Measurements from ENCODE around the gene TLR10.
"Not testable (repeated sequence)": the region's sequence is repeated elsewhere in the genome, so short reads cannot be mapped to it uniquely, and the experiment has no call there.

Gene TLR10, protein sequence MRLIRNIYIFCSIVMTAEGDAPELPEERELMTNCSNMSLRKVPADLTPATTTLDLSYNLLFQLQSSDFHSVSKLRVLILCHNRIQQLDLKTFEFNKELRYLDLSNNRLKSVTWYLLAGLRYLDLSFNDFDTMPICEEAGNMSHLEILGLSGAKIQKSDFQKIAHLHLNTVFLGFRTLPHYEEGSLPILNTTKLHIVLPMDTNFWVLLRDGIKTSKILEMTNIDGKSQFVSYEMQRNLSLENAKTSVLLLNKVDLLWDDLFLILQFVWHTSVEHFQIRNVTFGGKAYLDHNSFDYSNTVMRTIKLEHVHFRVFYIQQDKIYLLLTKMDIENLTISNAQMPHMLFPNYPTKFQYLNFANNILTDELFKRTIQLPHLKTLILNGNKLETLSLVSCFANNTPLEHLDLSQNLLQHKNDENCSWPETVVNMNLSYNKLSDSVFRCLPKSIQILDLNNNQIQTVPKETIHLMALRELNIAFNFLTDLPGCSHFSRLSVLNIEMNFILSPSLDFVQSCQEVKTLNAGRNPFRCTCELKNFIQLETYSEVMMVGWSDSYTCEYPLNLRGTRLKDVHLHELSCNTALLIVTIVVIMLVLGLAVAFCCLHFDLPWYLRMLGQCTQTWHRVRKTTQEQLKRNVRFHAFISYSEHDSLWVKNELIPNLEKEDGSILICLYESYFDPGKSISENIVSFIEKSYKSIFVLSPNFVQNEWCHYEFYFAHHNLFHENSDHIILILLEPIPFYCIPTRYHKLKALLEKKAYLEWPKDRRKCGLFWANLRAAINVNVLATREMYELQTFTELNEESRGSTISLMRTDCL

DNA sequence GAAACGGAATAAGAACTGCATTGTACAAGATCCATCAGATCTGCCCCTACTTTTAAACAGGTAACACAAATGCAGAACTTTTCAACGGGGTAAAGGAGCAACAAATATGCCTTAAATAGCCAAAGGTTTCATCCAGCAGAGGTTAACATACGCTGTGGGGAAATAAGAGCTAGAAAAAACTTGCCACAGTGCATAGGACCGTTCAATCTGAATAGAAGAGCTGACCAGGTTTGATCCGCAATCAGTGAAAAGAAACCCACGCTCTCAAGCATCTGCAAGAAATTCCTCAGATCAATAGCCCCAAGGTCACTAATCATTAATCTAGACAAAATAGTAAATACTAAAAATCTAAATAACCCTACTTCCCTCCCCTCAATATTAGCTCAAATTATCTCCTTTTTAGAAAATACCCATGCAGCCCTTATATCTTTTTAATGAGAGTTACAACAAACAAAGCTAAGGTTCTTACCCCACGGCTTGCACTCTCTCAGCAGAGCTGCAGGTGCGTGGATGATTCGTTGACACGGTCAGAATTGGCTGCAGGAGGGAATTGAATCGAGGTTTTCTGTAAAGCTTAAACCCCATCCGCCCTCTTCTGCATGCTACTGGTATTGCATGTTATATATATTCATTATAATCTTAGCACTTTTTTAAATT is at the start of gene TLR10:
Gene TLR10 (minus strand): TSS at position 539 of the 657 bp plus-strand sequence. CDS start 7,400 bp downstream, outside the sequence.
- no peak for DNase-seq (ENCODE audit: low read depth)

DNA sequence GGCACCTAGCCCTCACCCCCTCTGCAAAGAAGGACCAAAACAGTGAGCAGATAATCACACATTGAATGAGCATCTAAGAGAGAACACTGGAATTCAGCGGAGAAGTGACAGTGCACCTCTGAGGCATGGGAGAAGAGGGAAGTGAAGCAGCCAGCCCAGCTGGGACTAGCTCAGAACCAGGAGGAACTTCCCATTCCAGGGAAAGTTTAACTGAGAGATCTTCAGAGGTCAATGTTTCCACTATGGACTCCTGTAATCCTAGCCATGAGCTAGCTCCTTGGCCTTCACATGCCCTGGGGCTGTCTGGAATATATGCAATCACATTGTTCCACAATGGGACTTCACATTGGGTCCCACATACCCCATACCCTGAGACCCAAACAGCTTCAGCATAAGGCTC is 49.4 kb upstream of the TLR10 start:
- DNase-seq (ENCODE audit: low read depth), result no peak

DNA sequence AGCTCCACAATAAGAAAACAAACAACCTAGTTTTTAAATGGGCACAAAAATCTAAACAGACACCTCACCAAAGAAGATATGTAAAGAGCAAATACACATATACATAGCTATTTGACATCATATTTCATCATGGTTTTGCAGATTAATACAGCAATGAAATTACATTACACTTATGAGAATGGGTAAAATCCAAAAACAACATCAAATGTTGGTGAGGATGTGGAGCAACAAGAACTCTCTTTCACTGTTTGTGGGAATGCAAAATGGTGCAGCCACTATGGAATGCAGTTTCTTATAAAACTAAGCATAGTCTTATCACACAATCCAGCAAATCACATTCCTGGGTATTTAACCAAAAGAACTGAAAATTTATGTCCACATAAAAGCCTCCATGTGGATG is 48.9 kb upstream of the TLR10 start:
- DNase-seq (ENCODE audit: low read depth), result no peak

DNA sequence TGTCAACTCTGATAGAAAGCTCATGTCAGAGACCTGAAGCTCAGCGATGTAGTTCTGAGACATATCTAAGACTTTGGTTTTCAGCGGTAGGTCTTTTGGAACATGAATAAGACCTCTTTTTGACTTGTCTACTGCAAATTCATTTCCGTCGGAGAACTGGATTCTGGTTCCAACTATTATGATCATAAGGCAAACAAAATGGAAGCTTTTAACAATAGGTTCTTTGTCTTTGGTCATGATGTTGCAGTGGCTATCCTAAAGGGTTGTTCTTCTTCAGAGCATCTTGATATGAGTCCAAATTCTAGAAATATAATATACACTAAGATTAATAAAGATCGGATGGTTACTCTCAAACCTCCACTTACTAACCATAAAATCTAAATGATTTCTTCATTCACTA is 46.4 kb upstream of the TLR10 start:
- no peak for DNase-seq (ENCODE audit: low read depth)

DNA sequence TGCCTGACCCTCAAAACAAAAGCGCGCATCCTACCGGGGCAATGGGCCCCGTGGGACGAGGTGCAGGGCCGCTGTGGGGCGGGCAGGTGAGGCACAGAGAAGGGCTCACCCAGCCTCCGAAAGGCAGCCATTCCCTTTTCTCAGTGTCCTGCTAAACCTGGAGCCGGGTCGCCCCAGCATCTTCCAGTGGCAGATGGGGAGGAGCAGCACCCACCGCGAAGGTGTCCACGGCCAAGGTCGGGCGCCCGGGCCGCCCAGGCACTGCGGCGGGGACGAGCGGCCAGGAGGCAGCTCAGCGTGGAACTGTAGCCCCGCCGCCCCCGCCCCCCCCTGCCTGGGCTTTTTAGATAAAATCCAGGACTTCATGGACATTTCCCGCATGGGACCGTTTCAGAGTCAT is 41.0 kb upstream of the TLR10 start:
- no peak for DNase-seq (ENCODE audit: low read depth)

DNA sequence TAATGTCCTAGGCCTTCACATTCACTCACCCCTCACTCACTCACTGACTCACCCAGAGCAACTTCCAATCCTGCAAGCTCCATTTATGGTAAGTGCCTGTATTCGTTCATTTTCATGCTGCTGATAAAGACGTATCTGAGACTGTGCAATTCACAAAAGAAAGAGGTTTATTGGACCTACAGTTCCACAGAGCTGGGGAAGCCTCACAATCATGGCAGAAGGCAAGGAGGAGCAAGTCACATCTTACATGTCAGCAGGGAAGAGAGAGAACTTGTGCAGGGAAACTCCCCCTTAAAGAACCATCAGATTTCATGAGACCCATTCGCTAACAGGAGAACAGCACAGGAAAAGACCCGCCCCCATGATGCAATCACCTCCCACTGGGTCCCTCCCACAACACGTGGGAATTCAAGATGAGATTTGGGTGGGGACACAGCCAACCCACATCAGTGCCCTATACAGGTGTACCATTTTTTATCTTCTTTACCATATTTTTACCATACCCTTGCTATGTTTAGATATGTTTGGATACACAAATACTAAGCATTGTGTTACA is 40.0 kb upstream of the TLR10 start:
- DNase-seq (ENCODE audit: low read depth), result no peak

DNA sequence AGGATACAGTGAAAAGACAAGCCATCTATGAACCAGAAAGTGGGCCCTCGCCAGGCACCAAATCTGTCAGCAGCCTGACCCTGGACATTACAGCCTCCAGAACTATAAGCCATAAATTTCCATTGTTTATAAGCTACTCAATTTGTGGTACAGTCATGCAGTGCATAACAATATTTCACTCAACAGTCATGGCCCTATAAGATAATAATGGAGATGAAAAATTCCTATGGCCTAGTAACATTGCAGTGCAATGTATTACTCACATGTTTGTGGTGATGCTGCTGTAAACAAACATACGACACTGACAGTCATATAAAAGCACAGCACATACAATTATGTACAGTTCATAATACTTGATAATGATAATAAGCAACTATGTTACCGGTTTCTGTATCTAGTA is 38.9 kb upstream of the TLR10 start:
- DNase-seq (ENCODE audit: low read depth), result no peak

DNA sequence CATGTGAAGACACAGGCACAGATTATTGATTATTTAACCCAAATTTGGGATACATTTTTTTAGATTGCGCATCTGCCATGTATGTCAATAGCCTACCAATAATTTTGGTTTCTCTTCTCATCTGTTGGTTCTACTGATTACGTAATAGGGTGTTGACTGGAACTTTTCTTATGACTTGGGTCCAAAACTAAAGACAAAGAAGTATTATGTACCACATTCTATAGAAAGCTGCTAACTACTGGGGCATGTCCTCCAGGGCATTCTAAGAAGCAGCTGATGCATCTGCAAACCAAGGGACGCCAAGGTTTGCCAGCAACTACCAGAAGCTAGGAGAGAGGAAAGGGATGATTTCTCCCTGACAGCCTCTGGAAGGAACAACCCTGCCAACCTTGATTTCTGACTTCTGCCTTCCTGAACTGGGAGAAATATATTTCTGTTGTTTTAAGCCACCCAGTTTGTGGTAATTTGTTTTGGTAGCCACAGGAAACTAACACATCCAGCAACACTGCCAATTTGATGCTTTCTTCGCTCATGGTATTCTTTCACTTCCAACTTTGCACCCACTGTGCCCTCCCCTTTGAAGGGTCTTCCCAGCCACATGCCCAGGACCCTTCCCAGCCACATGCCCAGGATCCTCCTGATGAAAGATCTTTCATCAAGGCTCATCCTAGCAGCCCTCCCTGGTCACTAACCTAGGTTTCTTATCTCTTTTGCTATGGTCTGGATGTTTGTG is 37.7 kb upstream of the TLR10 start:
- no peak for DNase-seq (ENCODE audit: low read depth)

DNA sequence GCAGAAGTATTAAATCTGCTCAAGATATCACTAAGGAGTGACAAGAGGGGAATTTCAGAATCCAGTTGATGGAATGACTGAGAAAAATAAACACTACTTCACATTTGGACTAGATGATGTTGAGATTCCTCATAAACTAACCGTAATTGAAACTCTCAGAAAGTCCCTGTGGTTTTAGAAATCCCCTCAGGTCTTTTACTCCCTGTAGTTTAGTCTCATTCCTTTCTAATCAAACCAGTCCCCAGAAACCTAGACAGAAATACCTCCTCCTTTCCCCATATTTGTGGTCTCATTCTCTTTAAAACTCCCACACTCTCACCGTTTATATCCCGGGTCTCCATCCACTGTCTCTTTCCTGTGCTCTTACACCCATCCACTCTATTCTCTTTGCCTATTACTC is 36.8 kb upstream of the TLR10 start:
- no peak for DNase-seq (ENCODE audit: low read depth)

DNA sequence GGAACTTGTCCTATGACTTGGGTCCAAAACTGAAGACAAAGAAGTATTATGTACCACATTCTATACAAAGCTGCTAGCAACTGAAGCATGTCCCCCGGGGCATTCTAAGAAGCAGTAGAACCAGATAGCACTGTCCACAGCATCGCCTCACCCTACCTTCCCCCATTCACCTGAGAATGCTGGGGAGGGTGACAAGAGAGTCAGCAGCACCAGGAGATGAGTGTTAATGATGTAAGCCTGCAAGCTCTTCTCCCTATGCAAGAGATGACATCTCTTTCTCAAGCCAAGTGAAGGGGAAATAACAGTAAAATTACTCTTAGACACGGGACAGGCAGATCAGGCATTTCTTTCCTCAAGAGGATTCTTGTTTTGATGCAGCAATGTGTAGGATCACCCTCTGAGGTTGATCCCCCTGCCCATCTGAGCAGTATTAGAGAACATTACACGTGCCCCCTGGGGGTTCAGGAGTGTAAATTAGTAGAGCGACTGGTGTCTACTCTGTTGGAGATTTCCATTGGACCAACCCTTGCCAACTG is 35.7 kb upstream of the TLR10 start:
- DNase-seq (ENCODE audit: low read depth), result no peak

DNA sequence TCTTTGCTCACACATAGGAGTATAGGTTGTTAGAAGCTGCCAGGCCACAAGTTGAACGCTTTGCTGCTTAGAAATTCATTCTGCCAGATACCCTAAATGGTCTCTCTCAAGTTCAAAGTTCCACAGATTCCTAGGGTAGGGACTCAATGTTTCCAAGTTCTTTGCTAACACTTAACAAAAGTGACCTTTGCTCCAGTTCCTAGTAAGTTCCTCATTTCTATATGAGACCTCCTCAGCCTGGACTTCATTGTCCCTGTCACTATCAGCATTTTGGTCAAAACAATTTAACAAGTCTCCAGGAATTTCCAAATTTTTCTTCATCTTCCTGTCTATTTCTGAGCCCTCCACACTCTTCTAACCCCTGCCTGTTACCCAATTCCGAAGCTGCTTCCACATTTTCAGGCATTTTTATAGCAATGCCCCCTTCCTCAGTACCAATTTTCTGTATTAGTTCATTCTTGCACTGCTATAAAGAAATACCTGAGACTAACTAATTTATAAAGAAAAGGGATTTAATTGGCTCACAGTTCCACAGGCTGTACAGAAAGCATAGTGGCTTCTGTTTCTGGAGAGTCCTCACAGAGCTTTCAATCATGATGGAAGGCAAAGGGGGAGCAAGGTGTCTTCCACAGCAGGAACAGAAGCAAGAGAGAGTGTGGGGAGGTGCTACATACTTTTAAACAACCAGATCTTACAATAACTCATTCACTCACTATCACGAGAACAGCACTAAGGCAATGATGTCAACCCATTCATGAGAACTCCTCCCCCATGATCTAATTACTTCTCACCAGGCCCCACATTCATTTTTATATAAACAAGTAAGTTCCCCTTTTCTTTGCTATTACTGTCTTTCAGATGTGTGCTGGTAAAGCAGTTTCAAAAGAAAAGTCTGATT is 33.3 kb upstream of the TLR10 start:
- no peak for DNase-seq (ENCODE audit: low read depth)

DNA sequence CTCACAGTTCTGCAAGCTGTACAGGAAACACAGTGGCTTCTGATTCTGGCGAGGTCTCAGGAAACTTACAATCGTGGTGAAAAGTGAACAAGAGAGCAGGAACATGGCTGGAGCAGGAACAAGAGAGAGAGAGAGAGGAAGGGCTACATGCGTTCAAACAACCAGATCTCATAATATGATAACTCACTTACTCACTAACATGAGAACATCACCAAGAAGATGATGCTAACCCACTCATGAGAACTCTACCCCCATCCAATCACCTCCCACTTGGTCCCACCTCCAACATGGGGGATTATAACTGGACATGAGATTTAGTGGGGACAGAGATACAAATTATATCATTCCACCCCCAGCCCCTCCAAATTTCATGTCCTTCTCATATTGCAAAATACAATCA is 31.6 kb upstream of the TLR10 start:
- no peak for DNase-seq (ENCODE audit: low read depth)

DNA sequence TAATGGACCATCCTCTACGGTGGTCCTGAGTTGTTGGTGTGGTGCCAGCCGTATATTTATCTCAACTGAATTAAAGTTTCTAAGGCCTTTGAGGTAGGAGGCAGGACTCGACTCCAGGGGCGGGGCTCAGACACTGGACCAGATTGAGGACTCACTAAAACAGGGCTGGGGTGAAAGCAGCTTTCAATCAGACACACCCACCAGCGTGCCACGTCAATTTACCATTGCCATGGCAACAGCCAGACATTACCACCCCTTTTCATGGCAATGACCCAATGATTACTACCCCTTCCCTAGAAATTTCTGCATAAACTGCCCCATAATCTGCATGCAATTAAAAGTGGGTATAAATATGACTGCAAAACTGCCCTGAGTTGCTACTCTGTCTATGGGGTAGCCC is 28.5 kb upstream of the TLR10 start:
- DNase-seq (ENCODE audit: low read depth), result no peak

DNA sequence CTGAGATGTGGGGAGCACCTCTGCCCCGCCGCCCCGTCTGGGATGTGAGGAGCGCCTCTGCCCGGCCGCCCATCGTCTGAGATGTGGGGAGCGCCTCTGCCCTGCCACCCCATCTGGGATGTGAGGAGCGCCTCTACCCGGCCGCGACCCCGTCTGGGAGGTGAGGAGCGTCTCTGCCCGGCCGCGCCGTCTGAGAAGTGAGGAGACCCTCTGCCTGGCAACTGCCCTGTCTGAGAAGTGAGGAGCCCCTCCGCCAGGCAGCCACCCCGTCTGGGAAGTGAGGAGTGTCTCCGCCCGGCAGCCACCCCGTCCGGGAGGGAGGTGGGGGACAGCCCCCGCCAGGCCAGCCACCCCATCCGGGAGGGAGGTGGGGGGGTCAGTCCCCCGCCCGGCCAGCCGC is 24.7 kb upstream of the TLR10 start:
- DNase-seq (ENCODE audit: low read depth), result not testable (repeated sequence)

DNA sequence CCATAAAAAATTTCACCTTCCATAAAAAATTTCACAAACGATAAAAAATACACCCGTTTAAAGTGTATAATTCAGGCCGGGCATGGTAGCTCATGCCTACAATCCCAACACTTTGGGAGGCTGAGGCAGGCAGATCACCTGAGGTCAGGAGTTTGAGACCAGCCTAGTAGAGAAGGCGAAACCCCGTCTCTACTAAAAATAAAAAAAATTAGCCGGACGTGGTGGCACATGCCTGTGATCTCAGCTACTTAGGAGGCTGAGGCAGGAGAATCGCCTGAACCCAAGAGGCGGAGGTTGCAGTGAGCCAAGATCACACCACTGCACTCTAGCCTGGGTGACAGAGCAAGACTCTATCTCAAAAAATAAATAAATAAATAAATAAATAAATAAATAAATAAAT is 23.5 kb upstream of the TLR10 start:
- DNase-seq (ENCODE audit: low read depth), result not testable (repeated sequence)

DNA sequence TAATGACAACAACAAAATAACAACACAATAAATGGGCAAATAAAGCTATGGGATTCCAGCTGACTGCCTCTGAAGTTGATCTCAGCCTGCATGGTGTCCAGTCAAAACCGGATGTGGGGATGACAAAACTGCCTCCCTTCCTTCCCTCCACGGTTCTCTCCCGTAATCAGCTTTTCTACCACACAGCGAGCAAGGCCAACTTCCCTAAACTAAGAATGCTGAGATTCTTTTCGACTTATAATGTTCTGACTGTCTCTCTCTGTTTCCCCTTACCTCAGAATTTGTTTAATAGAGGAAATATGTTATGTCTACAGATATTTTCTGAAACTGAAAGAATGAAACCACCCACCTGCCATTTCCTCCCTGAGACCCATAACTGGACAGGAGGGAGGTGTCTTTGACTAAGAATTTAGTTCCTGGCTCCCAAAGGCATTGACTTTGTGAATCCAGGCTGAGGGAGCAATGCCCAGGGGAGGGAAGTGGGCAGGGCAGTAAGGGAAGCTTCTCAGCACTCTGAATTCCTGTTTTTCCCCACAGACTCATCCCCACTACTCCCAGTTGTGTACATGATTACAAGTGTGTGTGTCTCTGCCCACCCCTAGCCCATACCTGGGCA is 22.8 kb upstream of the TLR10 start:
- no peak for DNase-seq (ENCODE audit: low read depth)

DNA sequence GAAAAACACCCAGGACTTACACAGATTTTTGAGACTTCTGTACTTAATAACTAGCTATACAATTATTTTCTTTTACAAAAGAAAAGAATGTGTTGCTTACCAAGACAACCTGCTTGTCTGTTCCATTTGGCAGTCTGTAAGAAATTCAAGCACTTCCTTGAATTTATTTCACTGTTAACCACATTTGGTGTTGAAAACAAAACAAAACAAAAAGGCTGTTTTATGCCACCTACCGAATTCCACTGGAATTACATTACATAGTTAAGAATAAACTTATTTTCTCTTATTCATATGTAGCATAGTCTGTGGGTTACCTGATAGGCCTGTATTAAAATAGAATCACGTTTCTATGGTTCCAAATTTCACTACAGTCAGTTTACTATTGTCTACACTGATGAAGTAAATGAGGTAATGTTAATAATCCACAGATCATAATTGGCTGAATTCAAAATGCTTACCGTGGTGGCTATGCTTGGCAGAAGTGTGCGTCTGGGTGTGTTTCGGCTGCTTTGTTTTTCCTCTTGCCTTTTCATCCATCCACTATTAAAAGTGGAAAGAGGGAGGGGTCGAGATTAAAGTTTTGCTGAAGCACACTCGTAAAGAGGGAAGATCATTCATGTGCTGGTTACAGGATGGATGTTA is 22.0 kb upstream of the TLR10 start, which contains the start of gene TLR1:
Gene TLR1 (minus strand): TSS at position 138 of the 642 bp plus-strand sequence. CDS start 5,960 bp downstream, outside the sequence.
- peak; percentile 48 for DNase-seq (ENCODE audit: low read depth)

DNA sequence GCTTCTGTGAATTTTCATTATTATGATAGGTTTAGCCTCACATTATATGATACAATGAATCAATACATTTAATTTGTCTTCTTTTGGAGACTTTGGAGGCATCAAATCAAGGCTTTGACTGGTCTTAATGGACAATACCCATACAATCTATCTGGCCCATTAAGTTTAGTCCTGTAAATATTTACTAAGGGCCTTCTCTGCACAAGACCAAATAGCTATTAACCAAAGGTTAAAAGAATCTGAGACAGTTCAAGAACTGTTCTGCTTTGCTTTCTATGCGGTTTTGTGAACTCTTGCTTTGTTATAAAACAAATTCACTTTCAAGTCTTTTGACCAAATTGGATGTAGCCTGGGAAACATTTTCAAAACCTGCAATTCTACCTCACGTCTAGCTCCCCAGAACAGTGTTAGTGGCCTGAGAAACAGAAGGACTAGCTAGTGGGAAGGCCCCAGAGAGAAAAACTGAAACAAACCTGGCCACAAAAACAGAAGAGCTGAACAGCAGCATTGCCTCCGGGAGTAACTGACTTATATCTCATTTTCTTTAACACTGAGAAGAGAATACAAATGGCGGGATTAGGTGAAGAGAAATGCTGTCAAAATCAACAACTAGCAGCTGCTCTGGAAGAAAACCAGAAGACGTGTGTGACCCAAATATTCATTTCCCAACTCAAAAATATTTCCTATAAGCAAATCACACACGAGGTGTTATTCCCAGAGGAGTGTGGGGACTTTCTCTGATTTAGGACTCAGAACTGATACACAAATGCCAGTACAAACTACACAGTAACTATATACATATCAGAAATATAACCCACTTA is 21.3 kb upstream of the TLR10 start:
- no peak for DNase-seq (ENCODE audit: low read depth)
